ENCODE data around the gene KNDC1.

DNA sequence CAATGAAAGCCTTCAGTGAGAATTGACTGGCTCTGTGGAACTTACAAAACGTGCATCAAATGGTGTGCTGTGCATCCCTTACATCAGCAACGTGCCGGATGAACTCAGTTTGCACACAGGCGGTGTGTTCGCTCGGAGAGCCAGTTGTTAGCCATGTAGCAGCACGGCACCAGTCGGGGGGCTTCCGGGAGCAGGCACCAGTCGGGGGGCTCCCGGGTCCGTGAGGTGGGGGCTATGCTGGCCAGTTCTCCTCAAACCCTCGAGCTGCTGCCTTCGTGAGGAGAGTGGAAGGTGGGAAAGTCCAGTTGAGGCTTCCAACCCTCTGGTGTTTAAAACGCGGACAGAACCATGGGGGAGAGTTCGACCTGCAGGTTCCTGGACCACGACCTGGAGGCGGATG lies 35.1 kb downstream of the KNDC1 start:
- TF ChIP-seq, protein P1, sequence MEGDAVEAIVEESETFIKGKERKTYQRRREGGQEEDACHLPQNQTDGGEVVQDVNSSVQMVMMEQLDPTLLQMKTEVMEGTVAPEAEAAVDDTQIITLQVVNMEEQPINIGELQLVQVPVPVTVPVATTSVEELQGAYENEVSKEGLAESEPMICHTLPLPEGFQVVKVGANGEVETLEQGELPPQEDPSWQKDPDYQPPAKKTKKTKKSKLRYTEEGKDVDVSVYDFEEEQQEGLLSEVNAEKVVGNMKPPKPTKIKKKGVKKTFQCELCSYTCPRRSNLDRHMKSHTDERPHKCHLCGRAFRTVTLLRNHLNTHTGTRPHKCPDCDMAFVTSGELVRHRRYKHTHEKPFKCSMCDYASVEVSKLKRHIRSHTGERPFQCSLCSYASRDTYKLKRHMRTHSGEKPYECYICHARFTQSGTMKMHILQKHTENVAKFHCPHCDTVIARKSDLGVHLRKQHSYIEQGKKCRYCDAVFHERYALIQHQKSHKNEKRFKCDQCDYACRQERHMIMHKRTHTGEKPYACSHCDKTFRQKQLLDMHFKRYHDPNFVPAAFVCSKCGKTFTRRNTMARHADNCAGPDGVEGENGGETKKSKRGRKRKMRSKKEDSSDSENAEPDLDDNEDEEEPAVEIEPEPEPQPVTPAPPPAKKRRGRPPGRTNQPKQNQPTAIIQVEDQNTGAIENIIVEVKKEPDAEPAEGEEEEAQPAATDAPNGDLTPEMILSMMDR (CRISPR knock-in tag; IDR thresholded peaks at IDR 0.05), result no peak
- TF ChIP-seq JUN (CRISPR knock-in tag; IDR thresholded peaks at IDR 0.05), result no peak
- TF ChIP-seq CHD4 (IDR thresholded peaks at IDR 0.05; ENCODE audit: borderline replicate concordance, low read length), result no peak
- TF ChIP-seq, protein P2, sequence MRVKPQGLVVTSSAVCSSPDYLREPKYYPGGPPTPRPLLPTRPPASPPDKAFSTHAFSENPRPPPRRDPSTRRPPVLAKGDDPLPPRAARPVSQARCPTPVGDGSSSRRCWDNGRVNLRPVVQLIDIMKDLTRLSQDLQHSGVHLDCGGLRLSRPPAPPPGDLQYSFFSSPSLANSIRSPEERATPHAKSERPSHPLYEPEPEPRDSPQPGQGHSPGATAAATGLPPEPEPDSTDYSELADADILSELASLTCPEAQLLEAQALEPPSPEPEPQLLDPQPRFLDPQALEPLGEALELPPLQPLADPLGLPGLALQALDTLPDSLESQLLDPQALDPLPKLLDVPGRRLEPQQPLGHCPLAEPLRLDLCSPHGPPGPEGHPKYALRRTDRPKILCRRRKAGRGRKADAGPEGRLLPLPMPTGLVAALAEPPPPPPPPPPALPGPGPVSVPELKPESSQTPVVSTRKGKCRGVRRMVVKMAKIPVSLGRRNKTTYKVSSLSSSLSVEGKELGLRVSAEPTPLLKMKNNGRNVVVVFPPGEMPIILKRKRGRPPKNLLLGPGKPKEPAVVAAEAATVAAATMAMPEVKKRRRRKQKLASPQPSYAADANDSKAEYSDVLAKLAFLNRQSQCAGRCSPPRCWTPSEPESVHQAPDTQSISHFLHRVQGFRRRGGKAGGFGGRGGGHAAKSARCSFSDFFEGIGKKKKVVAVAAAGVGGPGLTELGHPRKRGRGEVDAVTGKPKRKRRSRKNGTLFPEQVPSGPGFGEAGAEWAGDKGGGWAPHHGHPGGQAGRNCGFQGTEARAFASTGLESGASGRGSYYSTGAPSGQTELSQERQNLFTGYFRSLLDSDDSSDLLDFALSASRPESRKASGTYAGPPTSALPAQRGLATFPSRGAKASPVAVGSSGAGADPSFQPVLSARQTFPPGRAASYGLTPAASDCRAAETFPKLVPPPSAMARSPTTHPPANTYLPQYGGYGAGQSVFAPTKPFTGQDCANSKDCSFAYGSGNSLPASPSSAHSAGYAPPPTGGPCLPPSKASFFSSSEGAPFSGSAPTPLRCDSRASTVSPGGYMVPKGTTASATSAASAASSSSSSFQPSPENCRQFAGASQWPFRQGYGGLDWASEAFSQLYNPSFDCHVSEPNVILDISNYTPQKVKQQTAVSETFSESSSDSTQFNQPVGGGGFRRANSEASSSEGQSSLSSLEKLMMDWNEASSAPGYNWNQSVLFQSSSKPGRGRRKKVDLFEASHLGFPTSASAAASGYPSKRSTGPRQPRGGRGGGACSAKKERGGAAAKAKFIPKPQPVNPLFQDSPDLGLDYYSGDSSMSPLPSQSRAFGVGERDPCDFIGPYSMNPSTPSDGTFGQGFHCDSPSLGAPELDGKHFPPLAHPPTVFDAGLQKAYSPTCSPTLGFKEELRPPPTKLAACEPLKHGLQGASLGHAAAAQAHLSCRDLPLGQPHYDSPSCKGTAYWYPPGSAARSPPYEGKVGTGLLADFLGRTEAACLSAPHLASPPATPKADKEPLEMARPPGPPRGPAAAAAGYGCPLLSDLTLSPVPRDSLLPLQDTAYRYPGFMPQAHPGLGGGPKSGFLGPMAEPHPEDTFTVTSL (CRISPR knock-in tag; IDR thresholded peaks at IDR 0.05; ENCODE audit: borderline replicate concordance), result no peak
- no peak for TF ChIP-seq MXI1 (IDR thresholded peaks at IDR 0.05; ENCODE audit: borderline replicate concordance, low read depth, low read length)
- TF ChIP-seq YY1 (IDR thresholded peaks at IDR 0.05; ENCODE audit: insufficient read depth, insufficient replicate concordance, low read depth, low read length), result no peak
- no peak for TF ChIP-seq SP4 (CRISPR knock-in tag; IDR thresholded peaks at IDR 0.05)
- TF ChIP-seq, protein P3, sequence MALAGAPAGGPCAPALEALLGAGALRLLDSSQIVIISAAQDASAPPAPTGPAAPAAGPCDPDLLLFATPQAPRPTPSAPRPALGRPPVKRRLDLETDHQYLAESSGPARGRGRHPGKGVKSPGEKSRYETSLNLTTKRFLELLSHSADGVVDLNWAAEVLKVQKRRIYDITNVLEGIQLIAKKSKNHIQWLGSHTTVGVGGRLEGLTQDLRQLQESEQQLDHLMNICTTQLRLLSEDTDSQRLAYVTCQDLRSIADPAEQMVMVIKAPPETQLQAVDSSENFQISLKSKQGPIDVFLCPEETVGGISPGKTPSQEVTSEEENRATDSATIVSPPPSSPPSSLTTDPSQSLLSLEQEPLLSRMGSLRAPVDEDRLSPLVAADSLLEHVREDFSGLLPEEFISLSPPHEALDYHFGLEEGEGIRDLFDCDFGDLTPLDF (CRISPR knock-in tag; IDR thresholded peaks at IDR 0.05), result no peak
- no peak for TF ChIP-seq KLF16 (CRISPR knock-in tag; IDR thresholded peaks at IDR 0.05)
- no peak for TF ChIP-seq ZFYVE20 (CRISPR knock-in tag; IDR thresholded peaks at IDR 0.05; ENCODE audit: borderline replicate concordance, low read depth)
- TF ChIP-seq RAD51 (IDR thresholded peaks at IDR 0.05; ENCODE audit: borderline replicate concordance), result no peak
- TF ChIP-seq RFX5 (IDR thresholded peaks at IDR 0.05; ENCODE audit: low read depth, low read length), result no peak
- no peak for TF ChIP-seq MIER2 (CRISPR knock-in tag; IDR thresholded peaks at IDR 0.05)
- no peak for TF ChIP-seq ZFX (CRISPR knock-in tag; IDR thresholded peaks at IDR 0.05; ENCODE audit: low read depth)

Data from HepG2 (cell line).